ENCODE data around the gene CCR6.

The CCR6 gene

GRCh38 chr6:167093922-167094432, 28.9 kb upstream of the CCR6 start:
- no peak for DNase-seq (ENCODE audit: low read depth)
- no peak overlapping the region for H3K4me3 ChIP-seq (ENCODE audit: low read length)
- TF ChIP-seq CTCF (conservative IDR thresholded peaks at IDR 0.05; ENCODE audit: low read length), result no peak

GRCh38 chr6:167094436-167094819, 28.5 kb upstream of the CCR6 start:
- no peak for DNase-seq (ENCODE audit: low read depth)
- H3K4me3 ChIP-seq (ENCODE audit: low read length), result no peak overlapping the region
- TF ChIP-seq CTCF (conservative IDR thresholded peaks at IDR 0.05; ENCODE audit: low read length), result no peak

DNA sequence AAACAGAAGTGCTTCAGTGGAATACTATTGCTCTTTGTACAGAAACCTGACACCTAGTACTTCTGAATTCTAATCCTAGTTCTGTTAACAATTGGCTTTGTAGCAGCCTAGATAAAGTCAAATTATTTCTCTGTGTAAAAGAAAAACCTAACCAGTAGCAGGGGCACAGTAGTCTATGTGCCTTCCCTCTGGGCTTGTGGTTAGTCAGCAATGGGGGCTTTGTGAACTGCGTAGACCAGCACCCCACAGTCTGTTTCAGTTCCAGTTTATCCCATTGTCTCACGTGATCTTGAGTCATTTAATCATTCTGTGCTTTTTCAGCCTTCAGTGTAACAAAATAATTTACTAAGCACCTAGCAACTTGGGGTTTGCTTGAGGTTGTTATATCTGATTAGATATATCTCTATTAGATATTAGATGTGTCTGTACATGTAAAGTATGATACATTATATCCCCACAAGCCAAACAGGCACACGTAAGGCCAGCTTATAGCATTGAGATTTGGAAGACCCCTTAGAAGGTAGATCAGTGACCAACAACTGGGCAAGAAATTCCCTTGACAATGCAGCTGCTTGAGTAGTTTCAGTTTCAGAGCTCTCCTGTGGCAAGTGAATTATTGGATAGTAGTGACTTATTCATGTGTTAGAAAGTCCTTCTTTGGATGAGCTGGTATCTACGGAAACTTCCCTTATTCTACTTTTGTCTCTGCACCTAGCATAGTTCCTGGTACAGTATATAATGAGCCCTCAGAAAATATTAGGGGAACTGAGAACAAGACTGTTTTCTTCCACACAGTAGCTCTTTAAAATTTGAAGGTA, 27.9 kb upstream of the CCR6 start:
- TF ChIP-seq CTCF (conservative IDR thresholded peaks at IDR 0.05; ENCODE audit: low read length), result no peak
- no peak overlapping the region for H3K4me3 ChIP-seq (ENCODE audit: low read length)
- DNase-seq (ENCODE audit: low read depth), result no peak

DNA sequence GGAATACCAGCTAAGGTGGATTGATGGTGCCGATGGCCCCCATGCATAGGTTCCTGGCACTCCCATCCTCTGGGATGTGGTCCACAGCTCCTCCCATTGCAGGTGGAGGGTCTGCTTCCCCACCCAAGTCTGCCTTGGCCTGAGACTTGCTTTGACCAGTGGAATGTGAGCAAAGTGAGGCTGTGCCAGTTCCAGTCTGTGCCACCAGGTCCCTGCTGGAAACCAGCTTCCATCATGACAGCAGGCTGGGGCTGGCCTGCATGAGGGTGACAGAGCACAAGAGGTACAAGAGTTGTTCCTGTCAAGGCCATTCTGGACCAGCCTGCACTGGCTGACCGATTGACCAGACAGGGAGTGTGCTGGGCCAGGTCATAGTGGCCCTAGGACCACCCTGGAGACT, 27.0 kb upstream of the CCR6 start:
- H3K4me3 ChIP-seq (ENCODE audit: low read length), result no peak overlapping the region
- DNase-seq (ENCODE audit: low read depth), result no peak
- no peak for TF ChIP-seq CTCF (conservative IDR thresholded peaks at IDR 0.05; ENCODE audit: low read length)

DNA sequence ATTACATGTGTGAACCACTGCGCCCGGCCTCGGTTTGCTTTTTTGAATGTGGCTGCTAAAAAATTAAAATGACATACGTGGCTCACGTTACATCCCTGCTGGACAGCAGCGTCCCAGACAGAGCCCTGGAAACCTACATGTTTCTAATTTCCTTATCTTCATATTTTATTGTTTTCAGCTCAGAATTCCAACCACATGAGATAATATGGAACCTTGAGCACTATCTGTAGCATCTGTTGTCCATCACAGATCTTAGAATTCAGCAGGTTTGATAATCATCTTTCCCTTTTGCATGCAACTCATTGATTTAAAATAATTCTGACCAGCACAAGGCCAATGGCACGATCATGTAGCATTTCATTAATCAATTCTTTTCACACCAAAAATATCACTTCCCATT, 25.9 kb upstream of the CCR6 start:
- no peak for TF ChIP-seq CTCF (conservative IDR thresholded peaks at IDR 0.05; ENCODE audit: low read length)
- H3K4me3 ChIP-seq (ENCODE audit: low read length), result no peak overlapping the region
- no peak for DNase-seq (ENCODE audit: low read depth)

DNA sequence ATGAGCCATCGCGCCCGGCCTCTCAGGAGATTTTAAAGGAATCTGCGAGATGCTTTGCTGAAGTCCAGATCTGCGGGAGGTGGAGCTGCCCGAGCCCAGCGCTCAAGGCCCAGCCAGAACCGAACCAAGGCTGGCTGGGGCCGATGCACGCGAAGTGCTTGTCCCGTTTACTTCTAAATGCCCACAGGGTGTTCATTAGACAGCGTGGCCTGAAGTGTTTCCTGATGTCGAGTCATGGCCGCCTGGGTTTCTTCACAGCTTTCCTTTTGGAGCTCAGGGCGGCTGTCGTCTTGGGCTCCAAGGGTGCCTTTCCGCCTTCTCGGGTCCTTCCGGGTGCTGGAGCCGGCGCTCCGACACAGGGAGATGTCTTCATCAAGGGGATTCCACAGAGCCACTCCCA, 25.1 kb upstream of the CCR6 start:
- no peak for TF ChIP-seq CTCF (conservative IDR thresholded peaks at IDR 0.05; ENCODE audit: low read length)
- DNase-seq (ENCODE audit: low read depth), result no peak
- no peak overlapping the region for H3K4me3 ChIP-seq (ENCODE audit: low read length)

- TF ChIP-seq CTCF (conservative IDR thresholded peaks at IDR 0.05; ENCODE audit: low read length), result no peak
- DNase-seq (ENCODE audit: low read depth), result no peak
- no peak overlapping the region for H3K4me3 ChIP-seq (ENCODE audit: low read length)
Measured at GRCh38 chr6:167098825-167099225, 24.1 kb upstream of the CCR6 start.
